ENCODE data around the gene YWHAQ.

The YWHAQ gene

DNA sequence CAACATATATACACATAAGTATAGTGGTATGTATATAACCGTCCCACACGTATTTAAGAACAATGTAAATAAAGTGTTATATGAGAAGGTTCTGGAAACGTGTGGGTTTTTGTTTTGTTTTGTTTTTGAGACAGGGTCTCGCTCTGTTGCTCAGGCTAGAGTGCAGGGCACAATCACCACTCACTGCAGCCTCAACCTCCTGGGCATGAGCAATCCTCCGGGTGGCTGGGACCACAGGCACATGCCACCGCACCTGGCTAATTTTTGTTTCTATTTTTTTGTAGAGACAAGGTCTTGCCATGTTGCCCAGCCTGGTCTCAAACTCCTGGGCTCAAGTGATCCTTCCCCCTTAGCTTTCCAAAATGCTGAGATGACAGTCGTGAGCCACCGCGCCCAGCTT lies 81.4 kb downstream of the YWHAQ start:
- no peak for DNase-seq

- DNase-seq: no peak
These were observed 82.3 kb downstream of the YWHAQ start for GRCh38 chr2:9548506-9548905.

DNA sequence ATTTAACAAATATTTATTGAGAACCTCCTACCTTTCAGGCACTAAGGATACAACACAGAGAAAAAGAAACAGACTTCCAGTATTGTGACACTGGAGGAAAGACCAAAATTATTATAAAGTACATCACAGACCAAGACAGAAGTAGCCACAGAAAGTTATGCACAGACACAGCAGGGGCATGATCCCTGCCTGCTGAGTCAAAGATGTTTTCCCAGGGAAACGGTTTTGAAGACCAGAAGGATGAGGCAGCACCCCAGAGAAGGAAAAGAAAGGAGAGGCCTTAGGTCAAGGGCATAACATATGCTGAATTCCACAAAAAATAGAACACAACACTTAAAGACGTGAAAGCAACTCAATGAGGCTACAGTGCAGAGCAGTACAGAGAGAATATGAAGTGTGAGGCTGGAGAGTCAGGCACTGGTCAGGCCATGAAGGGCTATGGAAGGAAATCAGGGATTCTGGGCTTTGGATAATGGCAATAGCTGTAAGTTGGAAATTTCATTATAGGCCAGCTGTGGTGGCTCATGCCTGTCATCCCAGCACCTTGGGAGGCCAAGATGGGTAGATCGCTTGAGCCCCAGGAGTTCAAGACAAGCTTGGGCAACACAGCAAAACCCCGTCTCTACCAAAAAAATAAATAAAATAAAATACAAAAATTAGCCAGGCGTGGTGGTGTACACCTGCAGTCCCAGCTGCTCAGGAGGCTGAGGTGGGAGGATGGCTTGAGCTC lies 83.4 kb downstream of the YWHAQ start:
- no peak for DNase-seq

DNA sequence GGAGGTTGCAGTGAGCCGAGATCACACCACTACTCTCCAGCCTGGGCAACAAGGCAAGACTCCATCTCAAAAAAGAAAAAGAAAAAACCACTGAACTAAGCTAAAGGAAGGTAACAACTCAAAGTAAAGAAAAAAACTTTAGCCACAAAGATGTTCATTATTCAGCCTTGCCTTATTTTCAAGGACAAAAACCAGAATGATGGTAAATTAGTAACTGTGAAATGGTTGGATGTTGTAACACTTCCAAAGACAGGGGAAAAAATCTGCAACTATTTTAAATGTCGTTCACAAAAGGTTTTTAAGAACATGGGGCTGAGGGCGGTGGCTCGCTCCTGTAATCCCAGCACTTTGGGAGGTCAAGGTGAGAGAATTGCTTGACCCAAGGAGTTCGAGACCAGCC lies 85.3 kb downstream of the YWHAQ start:
- DNase-seq: no peak

- DNase-seq: no peak
These were observed 87.2 kb downstream of the YWHAQ start for GRCh38 chr2:9543557-9543956.

GRCh38 chr2:9539531-9539930 lies 91.3 kb downstream of the YWHAQ start:
- no peak for DNase-seq

- DNase-seq: no peak
These were observed 92.7 kb downstream of the YWHAQ start for GRCh38 chr2:9538000-9538507.

- no peak for DNase-seq
These were observed 94.3 kb downstream of the YWHAQ start for GRCh38 chr2:9536504-9536903.

- DNase-seq: no peak
These were observed 95.6 kb downstream of the YWHAQ start for GRCh38 chr2:9535177-9535576.
